OCI-LY7 (cell line): ENCODE measurements around the gene MARK2.

Experiments used
- CTCF ChIP-seq: fragments of 200-600 bp; sonication (generic); conservative IDR thresholded peaks from 2 replicates; pipeline ENCODE4 v1.5.1; 2014; ENCODE audit warnings: mild to moderate bottlenecking, antibody characterized with exemption, low read length, moderate library complexity, mixed read lengths
- EZH2phosphoT487 ChIP-seq: fragments of 200-600 bp; sonication (generic); IDR thresholded peaks from 2 replicates; pipeline ENCODE4 v1.6.1; 2018; ENCODE audit warnings: low read depth, borderline replicate concordance, mild to moderate bottlenecking, mixed run types, antibody characterized with exemption, low read length, moderate library complexity, mixed read lengths

GRCh38 chr11:63893355-63893754, 54.4 kb downstream of the MARK2 start:
- TF ChIP-seq CTCF (no peak), EZH2phosphoT487 (no peak)
